GM18951 (cell line): ENCODE measurements around the gene METTL25B.

Experiments
- POLR2A ChIP-seq: IDR thresholded peaks from 4 replicates; pipeline ENCODE4 v1.6.1; 2011; ENCODE audit warnings: mild to moderate bottlenecking; ENCODE audit not compliant: insufficient read length, insufficient read depth; ENCODE audit errors: extremely low read depth
- in situ Hi-C: fragments of 300-500 bp; cut with MboI; formaldehyde crosslinking; loops from one replicate; pipeline ENCODE4 v1.12.0; 2022; ENCODE audit warnings: low sequenced_read_pairs, mixed read lengths, inconsistent platforms; ENCODE audit not compliant: unreplicated experiment

Gene METTL25B

DNA sequence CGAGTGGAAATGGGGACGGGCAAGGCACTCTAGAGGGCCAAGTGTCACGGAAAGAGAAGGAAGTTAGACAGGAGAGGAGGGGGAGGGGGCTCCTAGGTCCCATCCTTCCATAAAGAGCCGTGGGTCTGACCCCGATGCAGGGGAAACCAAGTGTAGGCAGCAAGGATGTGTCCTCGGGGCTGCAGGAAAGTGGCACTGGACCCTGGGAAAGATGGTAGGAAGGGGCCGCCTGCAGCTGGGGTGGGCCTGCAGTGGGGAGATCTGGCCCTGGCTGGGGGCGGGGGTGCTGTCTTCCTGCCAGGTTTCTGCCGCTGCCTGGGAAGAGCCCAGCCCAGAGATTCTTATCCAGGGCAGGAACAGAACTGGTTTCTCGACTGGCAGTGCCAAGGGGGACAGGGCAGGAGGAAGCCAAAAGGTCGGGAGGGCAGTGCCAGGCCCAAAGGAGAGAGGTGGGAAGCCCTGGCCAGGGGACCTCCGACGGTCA is 35.8 kb upstream of the METTL25B start:
- in situ Hi-C loops = loop anchor here (25.0 kb wide), 1 partner anchor 170 kb away; the partner anchor contains the start of genes INSRR and NTRK1

DNA sequence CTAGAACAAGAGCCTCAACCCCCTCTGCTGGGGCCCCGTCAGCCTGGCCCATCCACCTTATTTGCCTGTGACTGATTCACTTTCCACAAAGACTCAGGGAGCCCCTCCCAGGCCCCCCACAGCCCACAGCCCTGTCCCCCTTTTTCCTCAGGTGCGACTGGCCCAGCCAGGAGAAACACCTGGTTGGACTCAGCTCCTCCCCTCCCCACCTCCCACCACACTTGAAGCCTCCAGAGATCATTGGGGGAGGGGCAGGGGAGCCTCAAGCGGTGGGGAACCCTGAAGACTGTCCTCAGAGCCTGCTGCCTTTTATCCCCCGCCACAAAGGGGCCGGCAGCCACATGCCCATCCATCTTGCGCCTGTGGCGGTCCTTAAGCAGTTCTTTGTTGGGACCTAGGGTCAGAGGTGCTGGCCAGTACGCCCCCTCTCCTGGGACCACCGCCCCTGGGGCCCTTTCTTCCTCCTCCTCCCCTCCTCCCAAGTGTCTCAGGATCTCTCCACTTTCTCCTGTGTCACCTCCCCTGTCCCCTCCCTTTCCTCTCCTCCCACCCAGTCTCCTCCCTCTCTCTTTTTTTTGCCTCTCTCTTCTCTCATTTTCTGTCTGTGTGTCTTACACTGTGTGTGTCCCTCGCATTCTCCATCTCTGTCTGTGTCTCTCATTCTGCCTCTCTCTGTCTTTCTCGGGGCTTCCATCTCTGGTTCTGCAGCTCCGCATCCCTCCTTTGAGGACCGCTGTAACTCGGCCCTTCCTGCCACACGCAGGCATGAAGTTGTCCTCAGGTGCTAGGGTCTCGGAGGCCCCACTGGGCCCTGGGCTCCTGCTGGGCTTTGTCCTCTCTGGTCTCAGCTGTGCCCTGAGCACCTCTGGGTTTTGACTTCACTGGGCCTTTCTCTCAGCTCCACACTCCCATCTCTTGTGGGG is 35.1 kb upstream of the METTL25B start:
- TF ChIP-seq POLR2A = no peak
- in situ Hi-C loops = loop anchor here (25.0 kb wide), 1 partner anchor 169 kb away; the partner anchor contains the start of genes INSRR and NTRK1

More for the DNA sequence above, 35.8 kb upstream of the METTL25B start:
- TF ChIP-seq POLR2A = no peak

DNA sequence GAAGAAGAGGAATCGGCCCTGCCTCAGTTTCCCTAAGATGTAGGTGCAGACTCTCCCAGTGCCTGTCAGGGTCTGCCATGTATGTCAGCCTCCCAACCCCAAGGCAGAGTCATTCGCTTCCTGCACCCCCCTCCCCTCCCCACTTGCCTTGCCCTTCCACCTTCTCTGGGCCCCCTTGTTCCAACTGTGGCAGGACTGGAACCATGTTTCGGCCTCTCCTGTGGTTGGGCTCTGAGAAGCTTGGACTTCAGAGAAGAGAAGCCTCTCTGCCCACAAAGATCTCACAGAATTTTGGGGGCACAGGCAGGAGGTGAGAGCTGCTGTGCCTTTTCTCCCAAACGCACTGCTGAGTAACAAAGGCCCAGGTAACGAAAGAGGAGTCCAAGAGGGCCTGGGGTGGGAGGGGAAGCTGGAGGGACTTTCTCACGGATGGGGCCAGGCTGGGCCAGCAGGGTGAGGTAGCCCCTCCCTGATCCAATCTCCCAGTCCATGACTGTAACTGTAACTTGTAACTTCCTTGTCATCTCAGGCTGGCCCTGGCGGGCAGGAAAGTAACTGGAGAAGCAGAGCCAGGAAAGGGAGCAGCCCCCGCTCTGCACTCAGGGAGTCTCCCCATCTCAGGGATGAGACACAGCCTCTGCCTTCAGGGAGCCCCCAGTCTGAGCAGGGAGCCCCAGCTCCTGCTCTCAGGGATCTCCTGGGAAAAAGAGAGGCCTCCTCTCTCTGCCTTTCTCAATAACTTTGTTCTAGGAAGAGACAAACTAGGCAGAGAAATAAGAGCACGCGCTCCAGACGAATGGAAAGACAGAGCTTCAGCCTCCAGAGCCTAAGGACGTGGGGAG is 34.2 kb upstream of the METTL25B start:
- in situ Hi-C loops = loop anchor here (25.0 kb wide), 1 partner anchor 168 kb away; the partner anchor contains the start of genes INSRR and NTRK1
- TF ChIP-seq POLR2A = no peak

DNA sequence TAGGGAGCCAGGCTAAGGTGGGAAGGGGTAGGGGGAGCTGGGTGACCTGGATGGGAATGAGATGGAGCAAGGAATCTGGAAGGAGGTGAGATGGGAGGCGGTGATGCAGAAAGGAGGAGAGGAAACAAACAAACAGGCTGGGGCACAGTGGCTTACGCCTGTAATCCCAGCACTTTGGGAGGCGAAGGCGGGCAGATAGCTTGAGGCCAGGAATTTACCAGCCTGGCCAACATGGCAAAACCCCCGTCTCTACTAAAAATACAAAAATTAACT is 33.6 kb upstream of the METTL25B start:
- no peak for TF ChIP-seq POLR2A
- in situ Hi-C loops = loop anchor here (25.0 kb wide), 1 partner anchor 168 kb away; the partner anchor contains the start of genes INSRR and NTRK1

DNA sequence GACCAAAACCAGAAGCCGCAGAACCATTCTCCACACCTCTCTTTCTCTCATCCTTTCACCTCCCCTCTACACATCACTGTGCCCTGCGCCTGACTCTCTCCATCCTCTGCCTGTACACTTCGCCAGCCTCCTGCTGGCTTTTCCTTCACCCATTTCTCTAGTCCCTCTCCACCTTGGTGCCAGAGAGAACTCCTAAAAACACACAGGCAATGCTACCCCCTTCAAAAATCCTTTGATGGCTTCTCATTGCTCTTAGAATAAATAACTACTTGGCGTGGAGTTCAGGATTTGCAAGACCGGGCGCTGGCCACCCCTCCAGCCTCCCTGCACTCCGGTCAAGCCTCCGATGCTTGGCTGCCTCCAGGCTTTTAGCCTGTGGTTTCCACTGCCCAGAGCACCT is 31.5 kb upstream of the METTL25B start:
- no peak for TF ChIP-seq POLR2A
- in situ Hi-C loops = loop anchor here (25.0 kb wide), 1 partner anchor 166 kb away; the partner anchor contains the start of genes INSRR and NTRK1

DNA sequence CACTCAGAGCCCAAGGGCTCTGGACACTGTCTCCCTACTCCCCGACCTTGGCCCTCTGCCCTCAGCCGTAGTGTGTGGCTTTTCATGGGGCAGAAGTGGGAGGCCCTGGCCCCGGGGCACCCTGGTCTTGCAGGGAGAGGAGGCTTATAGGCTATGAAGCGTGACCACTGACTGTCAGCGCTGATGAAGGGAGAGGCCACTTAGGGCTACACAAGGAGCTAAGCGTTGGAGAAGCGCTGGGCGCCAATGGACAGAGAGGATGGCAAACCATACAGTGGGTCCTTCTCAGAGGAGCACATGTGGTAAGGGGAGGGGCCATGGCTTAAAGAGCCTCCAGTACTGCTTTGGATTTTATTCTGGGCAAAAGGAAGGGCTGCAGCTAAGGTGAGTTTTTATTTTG is 30.8 kb upstream of the METTL25B start:
- TF ChIP-seq POLR2A = no peak
- in situ Hi-C loops = loop anchor here (25.0 kb wide), 1 partner anchor 165 kb away; the partner anchor contains the start of genes INSRR and NTRK1

DNA sequence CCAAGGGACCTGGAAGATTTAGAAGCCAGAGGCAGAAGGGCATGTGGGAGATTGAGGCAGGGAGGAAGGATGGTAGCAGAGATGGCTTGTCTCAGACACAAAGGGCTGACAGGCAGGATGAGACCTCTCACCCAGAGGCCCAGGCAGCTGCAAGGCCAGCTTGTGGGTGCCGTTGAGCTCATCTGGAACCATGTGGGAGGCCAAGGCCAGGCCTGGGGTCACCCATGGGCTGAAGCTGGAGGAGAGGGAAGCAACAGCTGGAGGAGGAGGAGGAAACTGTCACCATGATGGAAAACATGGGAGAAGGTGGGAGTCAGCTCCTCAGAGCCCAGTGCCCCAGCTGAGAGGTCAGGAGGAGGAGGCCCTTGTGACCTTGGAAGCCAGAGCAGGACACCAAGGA is 29.3 kb upstream of the METTL25B start:
- in situ Hi-C loops = loop anchor here (25.0 kb wide), 1 partner anchor 163 kb away; the partner anchor contains the start of genes INSRR and NTRK1
- no peak for TF ChIP-seq POLR2A

DNA sequence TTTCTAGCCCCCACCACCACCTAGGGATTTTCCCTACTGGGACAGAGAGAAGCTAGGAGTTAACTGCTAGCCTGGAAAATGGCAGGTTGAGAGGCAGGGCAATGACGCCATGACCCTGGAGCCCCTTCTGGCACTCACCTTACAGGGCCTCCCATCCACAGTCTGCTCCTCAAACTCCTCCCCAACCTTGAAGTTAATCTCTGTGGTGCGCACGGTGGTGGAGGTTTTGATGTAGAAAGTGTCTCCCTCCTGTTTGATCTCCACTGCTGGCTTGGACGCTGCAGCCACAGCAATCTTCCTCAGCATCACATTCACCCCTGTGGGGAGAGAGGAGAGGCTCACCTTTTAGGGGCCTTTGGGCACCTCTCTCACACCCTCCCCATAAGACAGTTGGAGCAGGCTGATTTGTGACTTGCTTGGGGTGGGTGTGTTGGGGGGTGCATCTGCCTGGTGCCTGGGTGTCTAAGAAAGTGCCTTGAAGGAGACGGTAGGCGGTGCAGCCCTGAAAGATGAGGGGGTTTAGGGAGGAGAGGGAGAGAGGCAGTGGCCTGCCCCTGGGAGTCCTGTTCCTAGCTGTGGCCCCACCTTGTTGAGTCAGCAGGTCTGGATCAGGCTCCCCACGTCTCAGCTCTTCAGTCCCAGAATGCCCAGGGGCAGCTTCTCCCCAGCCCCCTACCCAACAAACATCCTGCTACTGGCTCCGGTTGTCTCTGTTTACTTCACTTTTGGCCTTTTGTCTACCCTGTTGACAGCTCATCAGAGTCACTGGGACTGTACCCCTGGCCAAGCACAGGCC is 27.3 kb upstream of the METTL25B start:
- no peak for TF ChIP-seq POLR2A

DNA sequence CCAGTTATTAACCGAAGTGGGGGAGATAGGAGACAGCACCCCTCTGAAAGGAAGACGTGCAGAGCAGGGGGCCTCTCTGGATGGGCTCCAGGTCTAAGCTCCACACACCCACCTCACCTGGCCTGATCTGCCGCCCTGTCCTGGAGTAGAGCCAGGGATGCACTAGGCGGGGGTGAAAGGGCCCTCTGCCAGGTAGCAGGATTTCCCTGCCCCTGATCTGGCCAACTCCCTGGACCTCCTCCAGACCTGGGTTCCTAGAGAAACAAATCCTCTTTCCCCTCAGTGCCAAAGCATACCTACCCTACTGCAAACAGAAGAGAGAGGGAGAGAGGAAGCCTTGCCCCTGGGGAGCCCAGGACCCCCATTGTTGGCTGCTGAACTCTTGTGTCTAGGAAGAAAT is 24.9 kb upstream of the METTL25B start:
- no peak for TF ChIP-seq POLR2A
- in situ Hi-C loops = no loop called here

More for the DNA sequence above, 27.3 kb upstream of the METTL25B start:
- in situ Hi-C loops = no loop called here

DNA sequence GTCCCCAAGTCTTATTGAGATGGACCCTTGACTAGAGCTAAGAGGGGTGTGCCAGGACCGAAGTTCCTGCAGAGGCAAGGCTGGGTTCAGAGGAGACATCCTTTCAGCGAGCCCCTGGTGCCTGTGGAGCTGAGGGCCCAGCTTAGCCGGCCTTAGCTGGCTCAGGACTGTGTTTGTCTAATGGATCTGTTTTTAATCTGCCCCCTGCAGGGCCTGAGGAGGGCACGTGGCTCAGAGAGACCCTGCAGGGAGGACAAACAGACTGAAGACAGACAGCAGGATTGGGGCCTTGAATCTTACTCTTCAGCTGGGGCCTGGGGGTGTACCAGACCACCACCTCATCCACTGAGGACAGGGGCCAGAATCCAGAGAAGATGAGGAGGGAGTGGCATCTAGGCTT is 24.5 kb upstream of the METTL25B start:
- no peak for TF ChIP-seq POLR2A
- in situ Hi-C loops = no loop called here

DNA sequence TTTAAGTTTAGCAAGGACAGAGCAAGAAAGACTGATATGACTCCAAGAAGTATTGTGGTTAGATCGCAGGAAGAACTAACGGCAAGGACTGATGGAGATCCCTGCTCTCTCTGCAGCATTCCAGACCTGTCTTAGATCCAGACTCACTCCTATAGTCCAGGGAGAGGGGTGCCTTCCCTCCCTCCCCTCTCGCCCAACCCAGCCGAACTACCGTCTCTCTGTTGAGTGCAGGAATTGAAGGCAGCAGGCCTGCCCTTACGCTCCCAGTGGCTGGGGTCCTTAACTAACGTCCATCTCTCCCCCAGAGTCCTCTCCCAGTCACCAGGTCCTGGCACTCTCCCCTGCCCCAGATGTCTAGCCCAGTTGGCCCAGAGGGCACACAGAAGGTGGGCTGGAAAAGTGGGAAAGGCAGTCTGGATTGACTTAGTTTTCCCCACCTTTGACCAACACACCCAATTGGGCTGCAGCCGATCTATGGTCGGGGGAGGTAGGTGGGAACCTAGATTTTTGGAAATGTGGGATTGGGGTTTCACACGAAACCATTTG is 24.0 kb upstream of the METTL25B start:
- in situ Hi-C loops = no loop called here
- TF ChIP-seq POLR2A = no peak

DNA sequence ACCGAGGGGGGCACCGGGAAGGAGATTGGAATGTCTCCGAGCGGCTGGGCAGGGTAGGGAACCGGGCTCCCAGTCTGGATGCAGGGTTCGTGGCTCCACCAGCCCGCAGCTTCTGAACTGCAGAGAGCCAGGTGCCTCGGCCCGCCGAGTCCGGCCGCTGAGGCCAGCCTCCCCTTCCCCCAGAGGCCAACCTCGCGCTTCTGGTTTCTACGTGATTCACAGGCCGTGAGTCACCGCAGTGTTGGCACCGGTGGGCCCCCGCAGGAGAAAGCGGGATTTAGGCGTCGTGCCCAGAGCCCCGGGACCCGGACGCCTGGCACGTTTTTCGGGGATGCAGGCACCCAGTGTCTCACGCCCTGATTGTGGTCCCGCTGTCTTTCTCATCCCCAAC is 23.3 kb upstream of the METTL25B start:
- no peak for TF ChIP-seq POLR2A
- in situ Hi-C loops = no loop called here
